Activated B cell treated with CpG ODN at 0.5 μM for 24 hours (primary cell): ENCODE data around the gene PRKCZ. TPM values are rescaled to one million over a fixed set of nuclear protein-coding genes. Genes with fewer than 3 reads are reported as not detected.

ENCODE experiments used
- ATAC-seq: fragments of 200-7000 bp; cut with Tn5 transposase; one replicate; pipeline ENCODE4 v1.10.0; 2021; ENCODE audit warnings: low read depth, mild to moderate bottlenecking, moderate library complexity
- CTCF ChIA-PET: fragments of 350-600 bp; sonication (Branson Sonifier 250); formaldehyde crosslinking; loops from one replicate; lab custom pipeline; 2021; ENCODE audit warnings: antibody characterized with exemption; lab: Charles Lee
- POLR2A ChIA-PET: fragments of 350-600 bp; sonication (Branson Sonifier 250); formaldehyde crosslinking; loops from one replicate; lab custom pipeline; 2021; ENCODE audit warnings: antibody characterized with exemption; lab: Charles Lee
- DNase-seq: peaks from one replicate; pipeline ENCODE4 v3.0.0; 2022
- H3K27ac Mint-ChIP-seq: one replicate; pipeline ENCODE4 v1.8.0; 2020; ENCODE audit warnings: mixed read lengths
- H3K27me3 Mint-ChIP-seq: one replicate; pipeline ENCODE4 v1.8.0; 2021; ENCODE audit warnings: mixed read lengths
- H3K36me3 Mint-ChIP-seq: one replicate; pipeline ENCODE4 v1.8.0; 2021; ENCODE audit warnings: low read depth, mixed read lengths
- H3K4me1 Mint-ChIP-seq: one replicate; pipeline ENCODE4 v1.8.0; 2021; ENCODE audit warnings: mixed read lengths
- H3K4me3 Mint-ChIP-seq: one replicate; pipeline ENCODE4 v1.8.0; 2020; ENCODE audit warnings: mild to moderate bottlenecking, mixed read lengths
- H3K9me3 Mint-ChIP-seq: one replicate; pipeline ENCODE4 v1.8.0; 2020; ENCODE audit warnings: mixed read lengths
- intact Hi-C: fragments of 100-400 bp; cut with micrococcal nuclease; formaldehyde crosslinking; loops from one replicate; pipeline ENCODE4 v1.15.1; 2024
- total RNA-seq: library from RNA; stranded (reverse); gene quantifications from 2 replicates; pipeline ENCODE4 v1.2.3, GENCODE V29; 2022
- TF ChIP-seq, protein P1 (sequence below): fragments of 200-600 bp; IDR thresholded peaks from one replicate; pipeline ENCODE4 v1.8.0; 2022; ENCODE audit warnings: antibody characterized with exemption, mild to moderate bottlenecking

PRKCZ gene
- total RNA-seq, 1 donor from 2014 or later: 28.5 TPM

DNA sequence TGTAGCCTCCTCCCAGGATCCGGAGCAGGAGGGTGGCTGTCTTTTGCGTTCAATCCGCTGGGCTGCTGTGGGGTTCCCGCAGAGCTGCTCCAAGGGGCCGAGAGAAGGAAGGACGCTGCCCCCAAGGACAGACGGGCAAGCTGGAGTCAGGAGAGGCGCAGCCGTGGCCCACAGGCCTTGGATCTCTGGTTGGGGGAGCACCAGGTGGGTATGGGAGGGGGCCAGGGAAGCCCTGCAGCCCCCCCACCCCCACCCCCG is 162.0 kb downstream of the PRKCZ start:
- no peaks in the 10 kb centered on the region for H3K27me3 Mint-ChIP-seq
- no peak overlapping the region for H3K4me3 Mint-ChIP-seq
- H3K36me3 Mint-ChIP-seq: no peaks in the 10 kb centered on the region
- no peak for DNase-seq
- no peak for ATAC-seq
- H3K27ac Mint-ChIP-seq: no peak overlapping the region
- H3K9me3 Mint-ChIP-seq: no peaks in the 10 kb centered on the region
- ChIA-PET POLR2A (interaction anchor here (1.4 to 1.6 kb wide), 2 partner anchors 17 to 103 kb away, joined by 4 to 6 read pairs; partner anchors contain the start of gene FAAP20), CTCF (interaction anchor here (1.7 kb wide), 1 partner anchor 170 kb away, joined by 8 read pairs; no protein-coding TSS in a partner anchor)
- TF ChIP-seq, protein P1, sequence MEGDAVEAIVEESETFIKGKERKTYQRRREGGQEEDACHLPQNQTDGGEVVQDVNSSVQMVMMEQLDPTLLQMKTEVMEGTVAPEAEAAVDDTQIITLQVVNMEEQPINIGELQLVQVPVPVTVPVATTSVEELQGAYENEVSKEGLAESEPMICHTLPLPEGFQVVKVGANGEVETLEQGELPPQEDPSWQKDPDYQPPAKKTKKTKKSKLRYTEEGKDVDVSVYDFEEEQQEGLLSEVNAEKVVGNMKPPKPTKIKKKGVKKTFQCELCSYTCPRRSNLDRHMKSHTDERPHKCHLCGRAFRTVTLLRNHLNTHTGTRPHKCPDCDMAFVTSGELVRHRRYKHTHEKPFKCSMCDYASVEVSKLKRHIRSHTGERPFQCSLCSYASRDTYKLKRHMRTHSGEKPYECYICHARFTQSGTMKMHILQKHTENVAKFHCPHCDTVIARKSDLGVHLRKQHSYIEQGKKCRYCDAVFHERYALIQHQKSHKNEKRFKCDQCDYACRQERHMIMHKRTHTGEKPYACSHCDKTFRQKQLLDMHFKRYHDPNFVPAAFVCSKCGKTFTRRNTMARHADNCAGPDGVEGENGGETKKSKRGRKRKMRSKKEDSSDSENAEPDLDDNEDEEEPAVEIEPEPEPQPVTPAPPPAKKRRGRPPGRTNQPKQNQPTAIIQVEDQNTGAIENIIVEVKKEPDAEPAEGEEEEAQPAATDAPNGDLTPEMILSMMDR: no peak
- peaks cover 5% of the 10 kb centered on the region for H3K4me1 Mint-ChIP-seq
- intact Hi-C loops: loop anchor here (2.0 kb wide), 1 partner anchor 15 kb away; no protein-coding TSS in a partner anchor

DNA sequence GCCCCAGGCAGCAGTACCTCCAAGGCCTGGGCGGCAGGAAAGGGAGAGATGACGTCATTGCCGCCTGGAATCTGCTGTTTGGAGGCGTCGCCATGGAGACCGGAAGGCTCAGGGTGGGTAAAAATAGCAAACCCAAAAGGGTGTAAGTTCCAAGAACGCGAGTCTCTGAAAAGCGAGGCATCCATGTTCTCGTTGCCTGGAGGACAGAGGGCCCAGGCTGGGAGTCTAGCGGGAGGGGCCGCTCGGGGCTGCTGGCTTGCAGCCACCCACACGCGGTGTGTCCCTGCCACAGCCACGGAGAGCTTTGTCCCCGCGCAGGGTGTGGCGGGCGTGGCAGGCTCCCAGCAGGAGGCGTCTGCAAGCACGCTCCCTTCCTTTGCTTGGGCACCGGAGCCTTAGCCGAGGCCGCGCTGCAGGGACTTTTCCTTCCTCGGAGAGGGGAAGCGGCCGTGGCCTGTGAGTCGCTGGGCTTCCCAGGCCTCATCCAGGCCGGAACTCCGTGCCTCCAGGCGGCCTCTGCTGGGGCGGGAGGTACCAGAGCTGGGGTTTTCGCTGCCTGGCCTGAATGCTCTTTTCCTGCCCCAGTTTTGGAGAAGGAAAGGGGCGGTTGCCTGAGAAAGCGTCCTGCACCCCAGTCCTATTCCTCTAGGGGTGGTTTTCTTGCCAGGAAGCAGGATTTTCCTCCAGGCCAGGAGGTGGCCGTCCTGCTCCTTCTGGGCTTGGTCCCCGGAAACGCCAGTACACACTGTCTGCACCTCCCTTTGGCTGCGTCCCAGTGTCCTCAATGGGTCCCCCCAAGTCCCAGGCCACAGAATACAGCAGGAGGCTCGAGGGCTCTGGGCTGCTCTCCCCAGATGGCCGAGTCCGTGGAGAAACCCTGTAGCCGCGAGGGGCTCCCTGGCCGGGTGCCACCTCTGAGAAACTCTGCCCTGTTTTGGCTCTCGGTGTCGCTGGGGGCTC is 162.6 kb downstream of the PRKCZ start:
- TF ChIP-seq, protein P1: no peak
- ATAC-seq: peak; percentile 69
- ChIA-PET POLR2A (interaction anchor here (1.4 to 1.6 kb wide), 2 partner anchors 18 to 102 kb away, joined by 4 to 6 read pairs; partner anchors contain the start of gene FAAP20), CTCF (interaction anchor here (1.7 kb wide), 1 partner anchor 169 kb away, joined by 8 read pairs; no protein-coding TSS in a partner anchor)
- Mint-ChIP-seq H3K9me3 (no peaks in the 10 kb centered on the region), H3K4me1 (peaks cover 5% of the 10 kb centered on the region), H3K27me3 (no peaks in the 10 kb centered on the region), H3K27ac (no peak overlapping the region), H3K36me3 (no peaks in the 10 kb centered on the region), H3K4me3 (peak overlapping the region; percentile 32)
- peak; percentile 51 for DNase-seq
- intact Hi-C loops: loop anchor here (2.0 kb wide), 1 partner anchor 14 kb away; no protein-coding TSS in a partner anchor

DNA sequence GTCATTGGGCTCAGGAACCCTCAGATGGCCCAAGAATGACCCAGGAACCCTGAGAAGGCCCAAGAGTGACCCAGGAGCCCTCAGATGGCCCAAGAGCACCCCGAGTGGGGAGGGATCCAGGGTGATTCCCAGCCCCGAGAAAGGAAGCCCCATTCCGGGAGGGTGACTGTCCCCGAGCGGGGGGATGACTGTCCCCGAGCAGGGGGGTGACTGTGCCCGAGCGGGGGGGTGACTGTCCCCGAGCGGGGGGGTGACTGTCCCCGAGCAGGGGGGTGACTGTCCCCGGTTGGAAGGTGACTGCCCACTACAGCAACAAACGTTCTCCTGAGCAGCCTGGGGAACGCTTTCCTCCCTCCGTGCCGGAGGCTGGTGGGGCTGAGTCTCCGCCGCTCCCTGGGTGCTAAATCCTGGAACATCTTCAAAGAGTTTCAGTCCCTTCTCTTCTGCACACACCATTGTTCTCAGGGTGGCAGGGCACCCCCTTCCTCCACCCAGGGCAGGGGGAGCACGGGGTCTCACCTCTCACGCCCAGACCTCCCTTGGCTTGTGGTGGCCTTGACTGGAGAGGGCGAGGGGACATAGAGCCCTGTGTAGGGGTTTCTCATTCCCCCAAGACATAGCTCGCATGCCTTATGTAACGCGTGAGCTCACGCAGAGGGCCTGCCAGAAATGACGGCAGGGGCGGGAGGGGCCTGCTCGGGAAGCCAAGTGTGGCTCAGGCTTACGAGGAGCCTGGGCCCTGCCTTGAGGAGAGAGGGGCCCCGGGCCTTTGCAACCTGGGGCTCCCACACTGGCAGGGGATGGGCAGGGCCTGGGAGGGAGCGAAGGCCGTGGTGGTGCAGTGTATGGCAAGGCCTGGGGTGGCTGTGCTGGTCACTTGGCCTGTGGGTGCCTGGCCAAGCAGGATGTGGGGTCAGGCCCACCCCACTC is 163.6 kb downstream of the PRKCZ start:
- peaks cover 5% of the 10 kb centered on the region for H3K4me1 Mint-ChIP-seq
- ATAC-seq: no peak
- H3K36me3 Mint-ChIP-seq: no peaks in the 10 kb centered on the region
- no peak overlapping the region for H3K4me3 Mint-ChIP-seq
- no peak for DNase-seq
- ChIA-PET POLR2A (interaction anchor here (1.4 kb wide), 1 partner anchor 13 kb away, joined by 6 read pairs; no protein-coding TSS in a partner anchor), CTCF (no interaction called here)
- intact Hi-C loops: loop anchor here (2.0 kb wide), 1 partner anchor 13 kb away; no protein-coding TSS in a partner anchor
- peaks cover under 1% of the 10 kb centered on the region for H3K9me3 Mint-ChIP-seq
- H3K27ac Mint-ChIP-seq: no peak overlapping the region
- TF ChIP-seq, protein P1: no peak
- H3K27me3 Mint-ChIP-seq: no peaks in the 10 kb centered on the region

DNA sequence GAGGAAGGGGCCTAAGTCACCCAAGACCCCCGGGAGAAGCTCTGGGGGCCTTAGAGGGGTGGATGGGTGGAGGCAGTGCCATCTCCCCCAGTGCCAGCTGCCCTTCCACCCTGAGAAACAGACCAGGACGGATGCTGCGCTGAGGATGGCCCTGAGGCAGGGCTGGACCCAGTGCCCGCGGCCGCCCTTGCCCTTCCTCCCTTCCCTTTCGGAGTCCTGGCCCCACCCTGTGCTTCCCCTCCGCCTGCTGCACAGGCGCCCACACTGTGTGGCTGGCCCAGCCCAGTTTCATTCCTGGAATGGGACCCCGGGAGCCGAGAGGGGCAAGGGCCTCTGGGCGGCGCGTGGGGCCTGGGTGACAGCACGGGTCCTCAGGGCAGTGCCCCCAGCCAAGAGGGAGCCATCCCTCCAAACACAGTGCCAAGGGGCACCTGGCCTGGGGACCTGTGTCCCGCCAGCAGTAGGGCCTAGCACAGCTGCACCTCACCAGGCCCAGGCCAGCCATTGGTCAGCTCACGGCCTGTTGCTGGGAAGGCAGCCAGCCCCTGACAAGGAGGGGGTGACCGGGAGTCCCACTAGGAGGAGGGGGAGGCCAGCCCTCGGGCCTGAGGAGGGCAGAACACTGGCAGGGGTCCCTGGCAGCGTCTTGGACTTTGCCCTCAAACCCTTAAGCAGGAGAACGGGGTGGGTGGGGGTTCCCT is 164.5 kb downstream of the PRKCZ start:
- ChIA-PET POLR2A (interaction anchor here (1.4 kb wide), 1 partner anchor 13 kb away, joined by 6 read pairs; no protein-coding TSS in a partner anchor), CTCF (no interaction called here)
- ATAC-seq: no peak

More for the DNA sequence above, 164.5 kb downstream of the PRKCZ start:
- DNase-seq: no peak
- Mint-ChIP-seq H3K4me1 (peaks cover 5% of the 10 kb centered on the region), H3K27me3 (no peaks in the 10 kb centered on the region), H3K36me3 (no peaks in the 10 kb centered on the region), H3K27ac (no peak overlapping the region), H3K4me3 (no peak overlapping the region), H3K9me3 (peaks cover 4% of the 10 kb centered on the region)
- TF ChIP-seq, protein P1: no peak
- intact Hi-C loops: no loop called here
